Right kidney (tissue), 1 donor: Measurements from ENCODE around the gene CHST11.

Experiments
- DNase-seq: peaks from one replicate; pipeline ENCODE4 v3.0.0-alpha.2; 2016

The CHST11 gene

GRCh38 chr12:104459368-104459909 lies 2.7 kb downstream of the CHST11 start:
- DNase-seq, result no peak

GRCh38 chr12:104460041-104460719 lies 3.4 kb downstream of the CHST11 start:
- DNase-seq, result no peak

- DNase-seq, result no peak
These were observed 4.4 kb downstream of the CHST11 start for GRCh38 chr12:104460973-104461698.

GRCh38 chr12:104462325-104462724 lies 5.6 kb downstream of the CHST11 start:
- DNase-seq, result no peak

GRCh38 chr12:104462931-104463339 lies 6.2 kb downstream of the CHST11 start:
- DNase-seq, result no peak

GRCh38 chr12:104463368-104463767 lies 6.6 kb downstream of the CHST11 start:
- no peak for DNase-seq

- no peak for DNase-seq
These were observed 8.2 kb downstream of the CHST11 start for GRCh38 chr12:104464899-104465298.

- no peak for DNase-seq
These were observed 10.1 kb downstream of the CHST11 start for GRCh38 chr12:104466709-104467345.

GRCh38 chr12:104467346-104467837 lies 10.6 kb downstream of the CHST11 start:
- no peak for DNase-seq

GRCh38 chr12:104468371-104468770 lies 11.6 kb downstream of the CHST11 start:
- no peak for DNase-seq

GRCh38 chr12:104469066-104469465 lies 12.3 kb downstream of the CHST11 start:
- DNase-seq, result no peak

GRCh38 chr12:104469523-104469922 lies 12.8 kb downstream of the CHST11 start:
- DNase-seq, result no peak

GRCh38 chr12:104470521-104470920 lies 13.8 kb downstream of the CHST11 start:
- no peak for DNase-seq

- DNase-seq, result no peak
These were observed 14.6 kb downstream of the CHST11 start for GRCh38 chr12:104471336-104471735.

GRCh38 chr12:104472748-104473147 lies 16.0 kb downstream of the CHST11 start:
- DNase-seq, result no peak

- DNase-seq, result peak; percentile 26
These were observed 16.7 kb downstream of the CHST11 start for GRCh38 chr12:104473374-104473983.

GRCh38 chr12:104475271-104475670 lies 18.5 kb downstream of the CHST11 start:
- no peak for DNase-seq

- no peak for DNase-seq
These were observed 21.0 kb downstream of the CHST11 start for GRCh38 chr12:104477510-104478390.

GRCh38 chr12:104478396-104479122 lies 21.8 kb downstream of the CHST11 start:
- DNase-seq, result no peak

- DNase-seq, result no peak
These were observed 22.4 kb downstream of the CHST11 start for GRCh38 chr12:104479123-104479662.

- DNase-seq, result no peak
These were observed 23.3 kb downstream of the CHST11 start for GRCh38 chr12:104480012-104480411.
